Lung (tissue), 12 donors: Measurements from ENCODE around the gene DGKE. TPM values are rescaled to one million over a fixed set of nuclear protein-coding genes. Genes with fewer than 3 reads are reported as not detected.

Experiments used
- ATAC-seq: fragments of 200-7000 bp; cut with Tn5 transposase; one replicate; pipeline ENCODE4 v1.9.1; 2020; ENCODE audit warnings: moderate number of reproducible peaks; ENCODE audit not compliant: insufficient read depth, low FRiP score
- DNase-seq, 3 donors: peaks; one replicate each; pipeline ENCODE4 v3.0.0-alpha.2; 2013 to 2017
- H3K27ac ChIP-seq, 2 donors: one replicate each; pipeline ENCODE4 v1.5.1; 2013; ENCODE audit warnings: mild to moderate bottlenecking in 2 of 2, moderate library complexity in 2 of 2, control low read depth in 1 of 2, inconsistent platforms in 1 of 2, low read depth in 1 of 2, low read length in 1 of 2
- H3K27me3 ChIP-seq, 3 donors: one replicate each; pipeline ENCODE4 v1.5.1; 2013; ENCODE audit warnings: low read length in 2 of 3; ENCODE audit not compliant: control insufficient read depth in 3 of 3, insufficient read depth in 3 of 3
- H3K36me3 ChIP-seq, 4 donors: one replicate each; pipeline ENCODE4 v1.5.1; 2013; ENCODE audit warnings: low read length in 4 of 4, mild to moderate bottlenecking in 1 of 4, moderate library complexity in 1 of 4; ENCODE audit not compliant: control insufficient read depth in 4 of 4, insufficient read depth in 4 of 4
- H3K4me1 ChIP-seq, 5 donors: one replicate each; pipeline ENCODE4 v1.5.1; 2013; ENCODE audit warnings: low read length in 5 of 5, mild to moderate bottlenecking in 2 of 5, moderate library complexity in 1 of 5; ENCODE audit not compliant: control insufficient read depth in 5 of 5, insufficient read depth in 5 of 5
- H3K4me3 ChIP-seq: one replicate; pipeline ENCODE4 v1.5.1; 2013; ENCODE audit warnings: mild to moderate bottlenecking, control low read depth, moderate library complexity
- H3K9ac ChIP-seq, 2 donors: one replicate each; pipeline ENCODE4 v1.5.1; 2013; ENCODE audit warnings: low read length in 2 of 2, control low read depth in 1 of 2; ENCODE audit not compliant: insufficient read depth in 1 of 2
- H3K9me3 ChIP-seq, 4 donors: one replicate each; pipeline ENCODE4 v1.5.1; 2013; ENCODE audit warnings: low read length in 3 of 4, mild to moderate bottlenecking in 1 of 4, moderate library complexity in 1 of 4; ENCODE audit not compliant: control insufficient read depth in 4 of 4, insufficient read depth in 3 of 4
- CTCF ChIP-seq: IDR thresholded peaks from 2 replicates; pipeline ENCODE4 v1.5.1; 2012; ENCODE audit warnings: mild to moderate bottlenecking; ENCODE audit errors: control extremely low read depth, extremely low read depth
- WGBS, 2 donors: extraction: QIAGEN DNeasy Blood & Tissue Kit; methylation state at CpG; one replicate each; pipeline ENCODE4 v1.1.7; 2013; 5-methylcytosine and 5-hydroxymethylcytosine counted together
- polyA plus RNA-seq, 2 donors: library from polyadenylated mRNA; stranded (reverse); fragments of 200-250 nt; gene quantifications; one replicate each; pipeline ENCODE4 v1.2.1, GENCODE V29; 2013
- total RNA-seq, 2 donors: library from RNA; depleted of rRNA in 1 of 2; stranded (reverse); fragments of >200 nt in 1 of 2; gene quantifications; one replicate each; pipeline ENCODE4 v1.2.1, GENCODE V29; 2014 to 2021
- donor health status: control.
- donor health status: control.
- donor health status: Bipolar disorder and iron deficiency.
- donor health status: healthy.
- donor health status: DM: yes; HTN: yes; CAD: no.

The DGKE gene
- total and polyA plus RNA-seq, 4 donors, result 1.5 to 38.2 (median 5.7) TPM

DNA sequence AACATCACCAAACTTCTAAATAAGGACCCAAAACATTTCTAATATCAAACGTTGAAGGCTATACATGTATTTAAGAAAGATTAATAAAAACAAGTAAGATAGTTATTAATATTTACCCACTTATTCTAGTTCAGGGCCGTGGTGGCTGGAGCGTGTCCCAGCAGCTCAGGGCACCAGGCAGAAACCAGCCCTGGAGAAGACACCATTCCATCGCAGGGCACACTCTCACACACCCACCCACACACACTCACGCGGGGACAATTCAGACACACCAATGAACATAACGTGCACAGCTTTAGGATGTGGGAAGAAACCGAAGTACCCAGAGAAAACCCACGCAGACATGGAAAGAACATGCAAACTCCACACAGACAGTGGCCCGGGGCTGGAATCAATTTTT, 13.7 kb upstream of the DGKE start:
- H3K9ac ChIP-seq, result no peak overlapping the region
- H3K4me1 ChIP-seq, result peaks cover 0 to 1% (median 0%) of the 10 kb centered on the region in 5 donors
- no peak for ATAC-seq
- no peaks in the 10 kb centered on the region for H3K27me3 ChIP-seq
- no peaks in the 10 kb centered on the region for H3K9me3 ChIP-seq
- TF ChIP-seq CTCF, result no peak
- no peak overlapping the region for H3K4me3 ChIP-seq
- DNase-seq, result no peak
- no peaks in the 10 kb centered on the region for H3K36me3 ChIP-seq
- H3K27ac ChIP-seq, result no peak overlapping the region
- 80 to 84% methylated on average over 10 of the region's 10 CpGs for WGBS, 2 donors

GRCh38 chr17:56821847-56822534, 12.0 kb upstream of the DGKE start:
- no peak for DNase-seq
- no peak for TF ChIP-seq CTCF
- Histone ChIP-seq H3K36me3 (no peaks in the 10 kb centered on the region), H3K4me1 (peaks cover 0 to 1% (median 0%) of the 10 kb centered on the region in 5 donors), H3K27ac (no peak overlapping the region), H3K9ac (no peak overlapping the region), H3K9me3 (no peaks in the 10 kb centered on the region), H3K27me3 (no peaks in the 10 kb centered on the region), H3K4me3 (no peak overlapping the region)
- no peak for ATAC-seq
- WGBS, 2 donors, result 84 to 89% methylated on average over 3 of the region's 3 CpGs

GRCh38 chr17:56822725-56823124, 11.2 kb upstream of the DGKE start:
- no peak overlapping the region for H3K27ac ChIP-seq
- ATAC-seq (no peak), DNase-seq (peak in 2 of 3 donors; percentile 30 to 46)
- 55 to 56% methylated on average over 5 of the region's 5 CpGs for WGBS, 2 donors
- TF ChIP-seq CTCF, result no peak
- H3K4me3 ChIP-seq, result no peak overlapping the region
- peaks cover 0 to 1% (median 0%) of the 10 kb centered on the region in 5 donors for H3K4me1 ChIP-seq
- no peaks in the 10 kb centered on the region for H3K27me3 ChIP-seq
- H3K9ac ChIP-seq, result no peak overlapping the region
- no peaks in the 10 kb centered on the region for H3K9me3 ChIP-seq
- no peaks in the 10 kb centered on the region for H3K36me3 ChIP-seq

DNA sequence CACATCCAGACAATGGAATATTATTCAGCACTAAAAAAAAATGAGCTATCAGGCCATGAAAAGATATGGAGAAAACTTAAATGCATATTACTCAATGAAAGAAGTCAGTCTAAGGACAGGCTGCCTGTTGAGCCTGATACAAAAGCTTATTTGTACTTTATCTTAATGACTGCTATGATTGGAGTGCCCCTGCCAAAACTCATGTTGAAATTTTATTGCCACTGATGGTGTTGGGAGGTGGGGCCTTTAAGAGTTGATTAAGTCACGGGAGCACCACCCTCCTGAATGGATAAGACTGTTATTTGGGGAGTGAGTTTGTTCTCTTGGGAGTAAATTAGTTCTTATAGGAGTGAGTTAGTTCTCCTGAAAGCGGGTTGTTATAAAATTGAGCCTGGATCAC, 10.1 kb upstream of the DGKE start:
- no peaks in the 10 kb centered on the region for H3K27me3 ChIP-seq
- no peaks in the 10 kb centered on the region for H3K9me3 ChIP-seq
- H3K4me1 ChIP-seq, result peaks cover 0 to 1% (median 0%) of the 10 kb centered on the region in 5 donors
- no peak for TF ChIP-seq CTCF
- ATAC-seq, result no peak
- no peak overlapping the region for H3K27ac ChIP-seq
- no peak overlapping the region for H3K9ac ChIP-seq
- H3K4me3 ChIP-seq, result no peak overlapping the region
- DNase-seq, result no peak
- H3K36me3 ChIP-seq, result no peaks in the 10 kb centered on the region
- 82 to 93% methylated on average over 2 of the region's 2 CpGs for WGBS, 2 donors
